K562 (cell line): ENCODE data around the gene ZBTB25. TPM values are rescaled to one million over a fixed set of nuclear protein-coding genes. Genes with fewer than 3 reads are reported as not detected.
A peak's percentile ranks its signal among the peaks of the same experiment; 100 is the strongest.

Source experiments
- ATAC-seq: fragments of 200-7000 bp; cut with Tn5 transposase; 3 replicates; pipeline ENCODE4 v1.9.1; 2020; ENCODE audit warnings: moderate library complexity
- BruUV-seq: library from RNA; stranded (reverse); fragments of 400-500 nt; replicated peaks from 2 replicates; lab custom pipeline; 2021; lab: Mats Ljungman, UMichigan
- CTCF ChIA-PET: fragments of 300-600 bp; formaldehyde crosslinking; extraction: SDS; loops from one replicate; lab custom pipeline; 2021; ENCODE audit warnings: low intra/inter-chr PET ratio; lab: Yijun Ruan, JAX
- POLR2A ChIA-PET: fragments of 300-600, 350-650 bp; sonication (Branson Sonifier 250); formaldehyde crosslinking; extraction: SDS; loops from one replicate; lab custom pipeline; 2021; ENCODE audit warnings: antibody characterized with exemption, inconsistent platforms; lab: Yijun Ruan, JAX
- DNase-seq, 4 experiments: peaks; one replicate each; pipeline versions ENCODE4 v3.0.0 to v3.0.0-alpha.2; 2011 to 2018; ENCODE audit warnings: low spot score in 3 of 4, mixed read lengths in 3 of 4; ENCODE audit errors: extremely low read depth in 1 of 4
- FAIRE-seq: peaks from 2 replicates; lab custom pipeline; 2011; peaks lifted over from hg19 to GRCh38; lab: Jason Lieb, UNC
- H2AFZ ChIP-seq: 2 replicates; pipeline ENCODE4 v1.6.0; 2011; ENCODE audit warnings: low read depth, low read length, control low read depth, inconsistent platforms
- H3K27ac ChIP-seq: fragments of 200-600 bp; 3 replicates; pipeline ENCODE4 v1.8.0; 2011; ENCODE audit warnings: low read depth, mild to moderate bottlenecking, control low read depth, inconsistent platforms, low read length, moderate library complexity, mixed read lengths; ENCODE audit errors: extremely low read depth
- H3K27me3 ChIP-seq, 2 experiments: fragments of 300-600 bp in 1 of 2; 2 replicates in 1 of 2; 3 replicates in 1 of 2; pipeline versions ENCODE4 v1.6.0 to v1.8.0; 2011; ENCODE audit warnings: inconsistent platforms in 2 of 2, low read length in 2 of 2, mild to moderate bottlenecking in 1 of 2, mixed read lengths in 1 of 2, moderate library complexity in 1 of 2; ENCODE audit not compliant: control insufficient read depth in 2 of 2, insufficient read depth in 2 of 2
- H3K36me3 ChIP-seq: fragments of 300-600 bp; 3 replicates; pipeline ENCODE4 v1.8.0; 2011; ENCODE audit warnings: mild to moderate bottlenecking, low read length, inconsistent platforms; ENCODE audit not compliant: control insufficient read depth, insufficient read depth
- H3K4me1 ChIP-seq, 2 experiments: fragments of 200-600 bp in 1 of 2; replicated peaks in 1 of 2; 2 replicates in 1 of 2; 3 replicates in 1 of 2; pipeline versions ENCODE4 v1.5.1 to v1.8.0; 2011; ENCODE audit warnings: inconsistent platforms in 2 of 2, low read length in 2 of 2, mild to moderate bottlenecking in 1 of 2, mixed read lengths in 1 of 2, moderate library complexity in 1 of 2; ENCODE audit not compliant: control insufficient read depth in 2 of 2, insufficient read depth in 2 of 2
- H3K4me2 ChIP-seq: 2 replicates; pipeline ENCODE4 v1.6.1; 2011; ENCODE audit warnings: low read length, control low read depth, inconsistent platforms, mixed read lengths; ENCODE audit not compliant: insufficient read depth
- H3K4me3 ChIP-seq: fragments of 200-600 bp; sonication (generic), shearing (Covaris generic); 2 replicates; pipeline ENCODE4 v1.5.1; 2016; ENCODE audit warnings: control low read depth, inconsistent platforms
- H3K79me2 ChIP-seq: fragments of 200-600 bp; 3 replicates; pipeline ENCODE4 v1.8.0; 2011; ENCODE audit warnings: low read length, inconsistent platforms; ENCODE audit not compliant: control insufficient read depth, insufficient read depth
- H3K9ac ChIP-seq, 2 experiments: 2 replicates each; pipeline versions ENCODE4 v1.6.0 to v1.6.1; 2011; ENCODE audit warnings: low read depth in 2 of 2, low read length in 2 of 2, control low read depth in 1 of 2, inconsistent platforms in 1 of 2, mild to moderate bottlenecking in 1 of 2, mixed read lengths in 1 of 2; ENCODE audit not compliant: insufficient read depth in 1 of 2
- H3K9me1 ChIP-seq: one replicate; pipeline ENCODE4 v1.6.0; 2011; ENCODE audit warnings: inconsistent platforms, mild to moderate bottlenecking, low read length, moderate library complexity; ENCODE audit not compliant: control insufficient read depth, insufficient read depth
- H3K9me3 ChIP-seq: replicated peaks from 2 replicates; pipeline ENCODE4 v1.5.1; 2011; ENCODE audit warnings: low read depth, low read length, inconsistent platforms; ENCODE audit not compliant: control insufficient read depth, insufficient read depth
- H4K20me1 ChIP-seq: replicated peaks from 2 replicates; pipeline ENCODE4 v1.6.1; 2011; ENCODE audit warnings: low read length, inconsistent platforms, mixed read lengths; ENCODE audit not compliant: control insufficient read depth, insufficient read depth
- CCAR2 ChIP-seq: fragments of 200-400 bp; formaldehyde crosslinking; IDR thresholded peaks from 2 replicates; pipeline ENCODE4 v1.6.1; 2017; ENCODE audit warnings: mild to moderate bottlenecking, low read depth, low read length
- MIER1 ChIP-seq: fragments of 450-650 bp; IDR thresholded peaks from 2 replicates; pipeline ENCODE4 v1.6.1; 2016; ENCODE audit warnings: antibody characterized with exemption, mild to moderate bottlenecking, low read depth
- POLR3A ChIP-seq: IDR thresholded peaks from 2 replicates; pipeline ENCODE4 v1.6.1; 2011; ENCODE audit warnings: borderline replicate concordance, mild to moderate bottlenecking, moderate library complexity; ENCODE audit not compliant: insufficient read length, insufficient read depth; ENCODE audit errors: extremely low read depth
- RAD21 ChIP-seq, 2 experiments: fragments of 250-450 bp in 1 of 2; fragments of 450-650 bp in 1 of 2; sonication (Bioruptor Pico) in 1 of 2; formaldehyde crosslinking in 1 of 2; IDR thresholded peaks in 1 of 2; conservative IDR thresholded peaks in 1 of 2; 2 replicates each; pipeline versions ENCODE4 v1.4.0 to v1.8.0; 2020 to 2022; ENCODE audit warnings: mild to moderate bottlenecking in 2 of 2, moderate library complexity in 1 of 2
- SETDB1 ChIP-seq: IDR thresholded peaks from one replicate; pipeline ENCODE4 v1.6.1; 2012; ENCODE audit warnings: low read length, control low read depth, inconsistent platforms
- SMC3 ChIP-seq: conservative IDR thresholded peaks from 2 replicates; pipeline ENCODE4 v1.6.1; 2011; ENCODE audit warnings: low read depth, low read length, improper control_type of control experiment; ENCODE audit not compliant: insufficient read depth
- ZNF165 ChIP-seq: fragments of 250-450 bp; sonication (Bioruptor Pico); IDR thresholded peaks from 2 replicates; pipeline ENCODE4 v1.4.0; 2020; ENCODE audit warnings: borderline replicate concordance
- WGBS: fragments of 100-300 bp; shearing (Covaris generic); methylation state at CpG from one replicate; pipeline ENCODE4 v1.1.6; 2016; ENCODE audit warnings: low coverage, mixed read lengths; ENCODE audit not compliant: insufficient coverage; ENCODE audit errors: missing lambda C conversion rate; 5-methylcytosine and 5-hydroxymethylcytosine counted together
- in situ Hi-C: fragments of 300-500 bp; cut with MboI; formaldehyde crosslinking; loops from 4 replicates; pipeline ENCODE4 v1.15.0; 2018; ENCODE audit warnings: inconsistent platforms, mixed read lengths
- intact Hi-C: fragments of 100-400 bp; cut with micrococcal nuclease; formaldehyde crosslinking; loops from 2 replicates; pipeline ENCODE4 v1.14.2; 2022
- polyA plus RNA-seq, 8 experiments: library from polyadenylated mRNA; depleted of rRNA in 4 of 8; stranded (reverse) in 5 of 8; unstranded in 3 of 8; fragments of >200 nt; fragmentation: Nextera tagmentation in 2 of 8; fragmentation: Illumina TruSeq in 1 of 8; extraction: Ambion mirVana in 2 of 8; extraction: Trizol in 1 of 8; gene quantifications; 2 replicates each; pipeline versions ENCODE4 v1.2.1 to v1.2.3, GENCODE V29; 2011 to 2014; ENCODE audit warnings: inconsistent platforms in 1 of 8, missing spikeins in 1 of 8
- total RNA-seq, 7 experiments: library from RNA; depleted of rRNA in 6 of 7; stranded (reverse); fragments of >200 nt in 6 of 7; fragmentation: Illumina TruSeq in 2 of 7; extraction: Trizol in 2 of 7; gene quantifications; 2 replicates each; pipeline versions ENCODE4 v1.2.1 to v1.2.3, GENCODE V29; 2011 to 2021; ENCODE audit warnings: low replicate concordance in 1 of 7
- TF ChIP-seq, protein P1 (sequence below), 3 experiments: IDR thresholded peaks in 2 of 3; conservative IDR thresholded peaks in 1 of 3; 2 replicates each; pipeline ENCODE4 v1.5.1; 2011 to 2012; ENCODE audit warnings: low read length in 3 of 3, mild to moderate bottlenecking in 3 of 3, control low read depth in 2 of 3, improper control_type of control experiment in 1 of 3, inconsistent platforms in 1 of 3, low read depth in 1 of 3, mixed read lengths in 1 of 3, moderate library complexity in 1 of 3; ENCODE audit not compliant: insufficient read depth in 2 of 3

Gene ZBTB25
- total and polyA plus RNA-seq, 9 of the 15 experiments (the other 6 are each of a cell fraction or from before 2014, with no cell fraction given), result 0.61 to 3.9 (median 2.3) TPM

GRCh38 chr14:64513271-64513670, 9.6 kb upstream of the ZBTB25 start:
- BruUV-seq, result no TSS peak
- Histone ChIP-seq H3K36me3 (no peaks in the 10 kb centered on the region), H3K27ac (no peak overlapping the region), H3K9me3 (no peaks in the 10 kb centered on the region), H2AFZ (no peak overlapping the region), H3K79me2 (peaks cover 27% of the 10 kb centered on the region), H4K20me1 (no peaks in the 10 kb centered on the region), H3K9ac (no peak overlapping the region), H3K4me2 (no peak overlapping the region), H3K27me3 (no peaks in the 10 kb centered on the region), H3K4me1 (peaks cover 0 to 19% of the 10 kb centered on the region in 2 experiments; a peak in 3 of 5 replicates), H3K4me3 (no peak overlapping the region), H3K9me1 (no peaks in the 10 kb centered on the region)
- DNase-seq, result no peak
- ATAC-seq, result no peak
- WGBS, result 59% methylated on average over 2 of the region's 2 CpGs
- no peak for FAIRE-seq
- in situ Hi-C loops (no loop called here), intact Hi-C loops (no loop called here)
- CTCF ChIA-PET, result no interaction called here
- POLR2A ChIA-PET, result no interaction called here
- TF ChIP-seq ZNF165 (CRISPR knock-in tag) (no peak), MIER1 (no peak)
- TF ChIP-seq, all 486 proteins: peak for 0

GRCh38 chr14:64510825-64511671, 7.4 kb upstream of the ZBTB25 start:
- no TSS peak for BruUV-seq
- peak; percentile 93 for FAIRE-seq

More at GRCh38 chr14:64510825-64511671, 7.4 kb upstream of the ZBTB25 start:
- CTCF ChIA-PET, result interaction anchor here (0.8 kb wide), 1 partner anchor 167 kb away, joined by 4 read pairs; no protein-coding TSS in a partner anchor
- no peaks in the 10 kb centered on the region for H3K27me3 ChIP-seq
- in situ Hi-C loops (no loop called here), intact Hi-C loops (loop anchor here (1.0 kb wide), 1 partner anchor 167 kb away; no protein-coding TSS in a partner anchor)
- H3K4me3 ChIP-seq, result no peak overlapping the region
- POLR2A ChIA-PET, result interaction anchor here (0.7 to 1.2 kb wide), 2 partner anchors 11 to 635 kb away, joined by 3 read pairs; no protein-coding TSS in a partner anchor
- DNase-seq (peak; percentile 21 to 78 (median 24)), ATAC-seq (peak; percentile 66)
- H3K36me3 ChIP-seq, result no peaks in the 10 kb centered on the region
- H4K20me1 ChIP-seq, result no peaks in the 10 kb centered on the region
- no peak overlapping the region for H3K4me2 ChIP-seq
- peak overlapping the region in 1 of 2 experiments; percentile 14; a peak in 1 of 4 replicates for H3K9ac ChIP-seq
- peaks cover 0 to 33% of the 10 kb centered on the region in 2 experiments; a peak in 3 of 5 replicates for H3K4me1 ChIP-seq
- 0 out of 2 replicates have a peak overlapping the region, but pooled peaks have one; percentile 10 for H2AFZ ChIP-seq
- H3K27ac ChIP-seq, result 0 out of 3 replicates have a peak overlapping the region, but pooled peaks have one; percentile 29
- TF ChIP-seq SETDB1, result no peak
- TF ChIP-seq, protein P1, sequence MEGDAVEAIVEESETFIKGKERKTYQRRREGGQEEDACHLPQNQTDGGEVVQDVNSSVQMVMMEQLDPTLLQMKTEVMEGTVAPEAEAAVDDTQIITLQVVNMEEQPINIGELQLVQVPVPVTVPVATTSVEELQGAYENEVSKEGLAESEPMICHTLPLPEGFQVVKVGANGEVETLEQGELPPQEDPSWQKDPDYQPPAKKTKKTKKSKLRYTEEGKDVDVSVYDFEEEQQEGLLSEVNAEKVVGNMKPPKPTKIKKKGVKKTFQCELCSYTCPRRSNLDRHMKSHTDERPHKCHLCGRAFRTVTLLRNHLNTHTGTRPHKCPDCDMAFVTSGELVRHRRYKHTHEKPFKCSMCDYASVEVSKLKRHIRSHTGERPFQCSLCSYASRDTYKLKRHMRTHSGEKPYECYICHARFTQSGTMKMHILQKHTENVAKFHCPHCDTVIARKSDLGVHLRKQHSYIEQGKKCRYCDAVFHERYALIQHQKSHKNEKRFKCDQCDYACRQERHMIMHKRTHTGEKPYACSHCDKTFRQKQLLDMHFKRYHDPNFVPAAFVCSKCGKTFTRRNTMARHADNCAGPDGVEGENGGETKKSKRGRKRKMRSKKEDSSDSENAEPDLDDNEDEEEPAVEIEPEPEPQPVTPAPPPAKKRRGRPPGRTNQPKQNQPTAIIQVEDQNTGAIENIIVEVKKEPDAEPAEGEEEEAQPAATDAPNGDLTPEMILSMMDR (IDR thresholded peaks at IDR 0.05 in 2 of 3, conservative IDR thresholded peaks at IDR 0.05 in 1 of 3; ENCODE audit: insufficient read depth in 2 of 3, low read depth in 1 of 3, low read length in 3 of 3), result peak; percentile 53 to 75 (median 73); a peak in 5 of 6 replicates
- peak; percentile 23; the same call in 1 of the 2 replicates for TF ChIP-seq SMC3
- TF ChIP-seq RAD21 (CRISPR knock-in tag; conservative IDR thresholded peaks at IDR 0.05 in 1 of 2, IDR thresholded peaks at IDR 0.05 in 1 of 2), result peak in 1 of 2 experiments; percentile 69; a peak in 3 of 4 replicates
- TF ChIP-seq CCAR2, result no peak
- no peak for TF ChIP-seq POLR3A
- 0% methylated on average over 2 of the region's 4 CpGs for WGBS
- peaks cover 47% of the 10 kb centered on the region for H3K79me2 ChIP-seq
- no peaks in the 10 kb centered on the region for H3K9me1 ChIP-seq
- no peaks in the 10 kb centered on the region for H3K9me3 ChIP-seq
